Measurements from ENCODE around the gene ARSB.

The ARSB gene

GRCh38 chr5:79030663-79031484 is 45.8 kb upstream of the ARSB start:
- H3K14ac ChIP-seq (ENCODE audit: low read length), result no peak overlapping the region
- H2BK5ac ChIP-seq (ENCODE audit: low read depth, low read length, poor library complexity), result no peak overlapping the region
- H4K12ac ChIP-seq (ENCODE audit: low read depth, low read length), result no peak overlapping the region
- H2AK5ac ChIP-seq (ENCODE audit: low read length), result no peak overlapping the region
- H3K27ac ChIP-seq (ENCODE audit: low read depth, low read length), result no peak overlapping the region
- no peak overlapping the region for H2AFZ ChIP-seq (ENCODE audit: insufficient read depth, low read length, poor library complexity)
- no peaks in the 10 kb centered on the region for H3K4me1 ChIP-seq (ENCODE audit: control insufficient read depth in 1 of 2, insufficient read depth in 2 of 2, low read length in 2 of 2)
- H4K8ac ChIP-seq (ENCODE audit: low read depth, low read length), result no peak overlapping the region
- no peak overlapping the region for H3K4ac ChIP-seq (ENCODE audit: low read depth, low read length)
- H3K4me3 ChIP-seq (ENCODE audit: low read depth, low read length), result no peak overlapping the region
- no peak overlapping the region for H2BK120ac ChIP-seq (ENCODE audit: insufficient read depth, low read length, poor library complexity)
- H3K23ac ChIP-seq (ENCODE audit: low read length), result no peak overlapping the region
- no peaks in the 10 kb centered on the region for H3K79me1 ChIP-seq (ENCODE audit: low read length)
- no peak overlapping the region for H3K9ac ChIP-seq (ENCODE audit: low read length)
- H3K27me3 ChIP-seq (ENCODE audit: insufficient read depth, low read length), result no peaks in the 10 kb centered on the region
- no peak overlapping the region for H4K91ac ChIP-seq (ENCODE audit: low read depth, low read length)
- no peak overlapping the region for H3K18ac ChIP-seq (ENCODE audit: low read length)
- peaks cover 1% of the 10 kb centered on the region for H3K9me3 ChIP-seq (ENCODE audit: insufficient read depth, low read depth, low read length)
- 100% methylated on average over 3 of the region's 11 CpGs for WGBS (ENCODE audit: extremely low coverage, insufficient coverage, insufficient read length)
- no peak overlapping the region for H2BK12ac ChIP-seq (ENCODE audit: low read length)
- no peaks in the 10 kb centered on the region for H3K79me2 ChIP-seq (ENCODE audit: control insufficient read depth, insufficient read depth, low read length, poor library complexity)
- no peaks in the 10 kb centered on the region for H3K36me3 ChIP-seq (ENCODE audit: control insufficient read depth in 1 of 2, insufficient read depth in 2 of 2, low read length in 2 of 2)
- H3K4me2 ChIP-seq (ENCODE audit: low read length), result no peak overlapping the region
- DNase-seq, result no peak

DNA sequence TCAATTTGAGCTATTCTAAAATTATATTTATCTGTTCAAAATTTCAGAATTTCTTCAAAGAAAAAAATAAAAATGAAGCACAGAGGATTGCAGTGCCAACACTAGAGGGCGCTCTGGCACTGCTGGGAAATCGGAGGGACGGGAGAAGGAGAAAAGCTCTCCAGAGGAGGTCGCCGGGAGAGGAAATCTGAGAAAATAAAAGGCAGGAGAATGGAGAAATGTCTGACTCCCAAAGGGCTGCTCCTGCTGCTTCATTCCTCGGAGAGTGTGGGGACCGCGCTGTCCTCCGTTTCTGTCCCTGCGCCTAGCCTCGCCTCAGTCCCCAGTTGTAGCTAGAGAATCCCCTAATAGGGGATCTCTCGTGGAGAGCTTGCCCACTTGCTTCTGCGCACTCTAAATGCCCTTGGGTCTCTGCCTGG is 40.0 kb upstream of the ARSB start:
- H2AFZ ChIP-seq (ENCODE audit: insufficient read depth, low read length, poor library complexity), result peak overlapping the region; percentile 53
- no peak overlapping the region for H3K23ac ChIP-seq (ENCODE audit: low read length)
- no peak overlapping the region for H4K12ac ChIP-seq (ENCODE audit: low read depth, low read length)
- H3K4me1 ChIP-seq (ENCODE audit: control insufficient read depth in 1 of 2, insufficient read depth in 2 of 2, low read length in 2 of 2), result peaks cover 0 to 2% of the 10 kb centered on the region in 2 experiments
- DNase-seq, result peak; percentile 12 to 76
- no peaks in the 10 kb centered on the region for H3K36me3 ChIP-seq (ENCODE audit: control insufficient read depth in 1 of 2, insufficient read depth in 2 of 2, low read length in 2 of 2)
- no peak overlapping the region for H2BK120ac ChIP-seq (ENCODE audit: insufficient read depth, low read length, poor library complexity)
- H3K27ac ChIP-seq (ENCODE audit: low read depth, low read length), result no peak overlapping the region
- H3K9ac ChIP-seq (ENCODE audit: low read length), result no peak overlapping the region
- H3K79me1 ChIP-seq (ENCODE audit: low read length), result no peaks in the 10 kb centered on the region
- no peak overlapping the region for H2AK5ac ChIP-seq (ENCODE audit: low read length)
- no peak overlapping the region for H4K91ac ChIP-seq (ENCODE audit: low read depth, low read length)
- H3K27me3 ChIP-seq (ENCODE audit: insufficient read depth, low read length), result no peaks in the 10 kb centered on the region
- no peaks in the 10 kb centered on the region for H3K79me2 ChIP-seq (ENCODE audit: control insufficient read depth, insufficient read depth, low read length, poor library complexity)
- peak overlapping the region; percentile 44 for H3K4me2 ChIP-seq (ENCODE audit: low read length)
- H2BK5ac ChIP-seq (ENCODE audit: low read depth, low read length, poor library complexity), result no peak overlapping the region
- no CpG with 5 or more reads among the region's 13 CpGs for WGBS (ENCODE audit: extremely low coverage, insufficient coverage, insufficient read length)
- H3K9me3 ChIP-seq (ENCODE audit: insufficient read depth, low read depth, low read length), result no peaks in the 10 kb centered on the region
- H3K14ac ChIP-seq (ENCODE audit: low read length), result no peak overlapping the region
- no peak overlapping the region for H3K4ac ChIP-seq (ENCODE audit: low read depth, low read length)
- H3K18ac ChIP-seq (ENCODE audit: low read length), result no peak overlapping the region
- H2BK12ac ChIP-seq (ENCODE audit: low read length), result no peak overlapping the region
- H3K4me3 ChIP-seq (ENCODE audit: low read depth, low read length), result no peak overlapping the region
- peak overlapping the region; percentile 6 for H4K8ac ChIP-seq (ENCODE audit: low read depth, low read length)

GRCh38 chr5:79023947-79024346 is 38.8 kb upstream of the ARSB start:
- Histone ChIP-seq H3K9me3 (ENCODE audit: insufficient read depth, low read depth, low read length) (no peaks in the 10 kb centered on the region), H3K79me2 (ENCODE audit: control insufficient read depth, insufficient read depth, low read length, poor library complexity) (no peaks in the 10 kb centered on the region), H4K8ac (ENCODE audit: low read depth, low read length) (no peak overlapping the region), H3K36me3 (ENCODE audit: control insufficient read depth in 1 of 2, insufficient read depth in 2 of 2, low read length in 2 of 2) (no peaks in the 10 kb centered on the region), H3K9ac (ENCODE audit: low read length) (no peak overlapping the region), H3K18ac (ENCODE audit: low read length) (no peak overlapping the region), H2BK120ac (ENCODE audit: insufficient read depth, low read length, poor library complexity) (no peak overlapping the region), H3K23ac (ENCODE audit: low read length) (no peak overlapping the region), H2AK5ac (ENCODE audit: low read length) (no peak overlapping the region), H4K12ac (ENCODE audit: low read depth, low read length) (no peak overlapping the region), H4K91ac (ENCODE audit: low read depth, low read length) (no peak overlapping the region), H3K4me1 (ENCODE audit: control insufficient read depth in 1 of 2, insufficient read depth in 2 of 2, low read length in 2 of 2) (peaks cover 0 to 2% of the 10 kb centered on the region in 2 experiments), H3K4ac (ENCODE audit: low read depth, low read length) (no peak overlapping the region), H2BK5ac (ENCODE audit: low read depth, low read length, poor library complexity) (no peak overlapping the region), H2AFZ (ENCODE audit: insufficient read depth, low read length, poor library complexity) (no peak overlapping the region), H3K27me3 (ENCODE audit: insufficient read depth, low read length) (no peaks in the 10 kb centered on the region), H3K4me2 (ENCODE audit: low read length) (no peak overlapping the region), H2BK12ac (ENCODE audit: low read length) (no peak overlapping the region), H3K4me3 (ENCODE audit: low read depth, low read length) (no peak overlapping the region), H3K27ac (ENCODE audit: low read depth, low read length) (no peak overlapping the region), H3K79me1 (ENCODE audit: low read length) (no peaks in the 10 kb centered on the region), H3K14ac (ENCODE audit: low read length) (no peak overlapping the region)
- no peak for DNase-seq
- no CpG with 5 or more reads among the region's 1 CpG for WGBS (ENCODE audit: extremely low coverage, insufficient coverage, insufficient read length)

DNA sequence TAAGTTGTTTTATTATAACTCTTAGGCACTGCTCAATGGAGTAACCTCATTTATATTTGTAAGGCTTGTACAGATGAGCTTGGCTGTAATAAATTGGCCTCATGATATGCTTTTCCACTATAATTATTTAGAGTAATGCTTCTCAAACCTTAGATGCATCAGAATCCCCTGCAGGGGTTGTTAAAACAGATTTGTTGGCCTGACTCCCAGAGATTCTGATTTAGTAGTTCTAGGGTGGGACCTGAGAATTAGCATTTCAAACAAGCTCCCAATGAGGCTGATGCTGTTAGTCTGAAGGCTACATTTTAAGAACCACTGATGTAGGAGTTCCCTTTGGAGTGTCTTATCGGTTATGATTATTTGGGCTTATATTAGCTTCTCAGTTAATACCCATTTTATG is 38.2 kb upstream of the ARSB start:
- Histone ChIP-seq H2BK120ac (ENCODE audit: insufficient read depth, low read length, poor library complexity) (no peak overlapping the region), H3K9ac (ENCODE audit: low read length) (no peak overlapping the region), H3K27me3 (ENCODE audit: insufficient read depth, low read length) (no peaks in the 10 kb centered on the region), H3K23ac (ENCODE audit: low read length) (no peak overlapping the region), H3K14ac (ENCODE audit: low read length) (no peak overlapping the region), H3K36me3 (ENCODE audit: control insufficient read depth in 1 of 2, insufficient read depth in 2 of 2, low read length in 2 of 2) (no peaks in the 10 kb centered on the region), H4K91ac (ENCODE audit: low read depth, low read length) (no peak overlapping the region), H4K12ac (ENCODE audit: low read depth, low read length) (no peak overlapping the region), H2BK12ac (ENCODE audit: low read length) (no peak overlapping the region), H2BK5ac (ENCODE audit: low read depth, low read length, poor library complexity) (no peak overlapping the region), H2AFZ (ENCODE audit: insufficient read depth, low read length, poor library complexity) (no peak overlapping the region), H3K4me3 (ENCODE audit: low read depth, low read length) (no peak overlapping the region), H3K79me2 (ENCODE audit: control insufficient read depth, insufficient read depth, low read length, poor library complexity) (no peaks in the 10 kb centered on the region), H3K18ac (ENCODE audit: low read length) (no peak overlapping the region), H3K9me3 (ENCODE audit: insufficient read depth, low read depth, low read length) (no peaks in the 10 kb centered on the region), H2AK5ac (ENCODE audit: low read length) (no peak overlapping the region), H3K4ac (ENCODE audit: low read depth, low read length) (no peak overlapping the region), H3K4me2 (ENCODE audit: low read length) (no peak overlapping the region), H4K8ac (ENCODE audit: low read depth, low read length) (no peak overlapping the region), H3K4me1 (ENCODE audit: control insufficient read depth in 1 of 2, insufficient read depth in 2 of 2, low read length in 2 of 2) (peaks cover 0 to 2% of the 10 kb centered on the region in 2 experiments), H3K79me1 (ENCODE audit: low read length) (no peaks in the 10 kb centered on the region), H3K27ac (ENCODE audit: low read depth, low read length) (no peak overlapping the region)
- no CpG with 5 or more reads among the region's 1 CpG for WGBS (ENCODE audit: extremely low coverage, insufficient coverage, insufficient read length)
- no peak for DNase-seq

Measured in trophoblast cell (in vitro differentiated cells and primary cell).